SKM-1 (cell line): Measurements from ENCODE around the gene CD300LF.

Experiments used
- DNase-seq: peaks from one replicate; lab custom pipeline; 2025; ENCODE audit not compliant: unreplicated experiment; lab: John Stamatoyannopoulos, UW

The CD300LF gene

DNA sequence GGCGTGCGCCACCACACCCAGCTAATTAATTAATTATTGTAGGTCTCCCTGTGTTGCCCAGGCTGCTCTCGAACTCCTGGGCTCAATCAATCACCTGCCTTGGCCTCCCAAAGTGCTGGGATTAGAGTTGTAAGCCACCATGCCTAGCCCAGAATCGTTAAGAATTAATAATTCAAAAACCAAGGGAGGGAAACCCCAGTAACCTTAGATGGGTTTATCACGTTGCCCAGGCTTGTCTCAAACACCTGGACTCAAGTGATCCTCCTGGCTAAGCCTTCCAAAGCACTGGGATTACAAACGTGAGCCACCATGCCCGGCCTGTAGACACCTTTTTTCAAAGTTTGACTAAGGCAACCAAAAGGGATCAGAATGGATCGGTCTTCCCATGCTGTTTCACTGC lies 21.6 kb downstream of the CD300LF start:
- DNase-seq = no peak

DNA sequence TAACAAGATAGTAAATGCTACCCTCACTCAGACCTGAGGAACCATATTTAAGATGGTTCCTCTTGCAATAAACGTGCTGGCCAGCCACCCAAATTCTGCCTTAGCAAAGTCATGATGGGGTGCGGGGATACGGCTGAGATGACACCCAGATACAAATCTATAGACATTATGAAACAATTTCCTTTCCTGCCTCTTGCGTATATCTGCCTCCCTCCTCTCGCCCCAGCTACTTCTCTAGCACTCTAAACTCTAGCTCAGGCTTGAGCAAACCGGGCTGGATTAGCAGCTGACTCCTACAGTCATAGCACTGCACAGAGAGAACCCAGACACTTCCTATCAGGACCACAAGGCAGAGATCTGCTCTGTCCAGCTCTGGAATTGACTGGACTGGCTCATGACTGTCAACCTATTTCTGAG lies 22.3 kb downstream of the CD300LF start:
- DNase-seq = peak; percentile 98

DNA sequence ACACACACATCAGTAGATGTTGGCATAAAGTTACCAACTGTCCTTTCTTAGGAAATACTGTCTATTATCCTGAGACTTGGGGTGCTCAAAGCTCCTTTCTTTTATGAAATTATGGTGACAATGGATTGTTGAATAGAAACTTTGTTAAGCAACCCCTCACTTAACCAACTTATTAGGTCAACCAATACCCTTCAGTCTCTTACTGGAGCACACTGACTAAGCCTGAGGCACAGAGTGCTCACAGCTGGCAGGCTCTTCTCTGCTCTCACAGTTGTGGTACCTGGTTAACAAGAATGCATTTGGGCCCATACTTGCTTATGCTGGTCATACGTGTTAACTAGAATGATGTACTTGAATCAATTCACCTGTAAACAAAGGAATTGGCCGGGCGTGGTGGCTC lies 24.8 kb downstream of the CD300LF start:
- no peak for DNase-seq

DNA sequence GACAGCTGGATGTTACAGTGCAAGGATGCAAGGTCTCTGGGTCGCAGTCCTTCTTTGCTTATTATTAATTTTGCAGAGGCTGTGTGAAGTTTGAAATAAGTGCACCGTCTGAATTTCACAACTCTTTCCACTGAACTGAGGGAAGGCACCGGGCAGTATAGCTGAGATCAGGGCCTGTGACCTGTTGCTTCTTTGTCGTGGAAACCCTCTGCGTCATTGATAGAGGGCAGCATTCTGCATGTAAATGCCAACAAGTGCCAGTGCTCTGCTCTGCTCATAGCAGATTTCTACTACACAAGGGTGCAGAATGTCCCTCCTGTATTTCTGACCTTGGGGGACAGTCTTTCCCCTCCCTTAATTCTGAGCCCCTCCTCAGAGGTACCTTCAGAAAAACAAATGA lies 26.0 kb downstream of the CD300LF start:
- no peak for DNase-seq

DNA sequence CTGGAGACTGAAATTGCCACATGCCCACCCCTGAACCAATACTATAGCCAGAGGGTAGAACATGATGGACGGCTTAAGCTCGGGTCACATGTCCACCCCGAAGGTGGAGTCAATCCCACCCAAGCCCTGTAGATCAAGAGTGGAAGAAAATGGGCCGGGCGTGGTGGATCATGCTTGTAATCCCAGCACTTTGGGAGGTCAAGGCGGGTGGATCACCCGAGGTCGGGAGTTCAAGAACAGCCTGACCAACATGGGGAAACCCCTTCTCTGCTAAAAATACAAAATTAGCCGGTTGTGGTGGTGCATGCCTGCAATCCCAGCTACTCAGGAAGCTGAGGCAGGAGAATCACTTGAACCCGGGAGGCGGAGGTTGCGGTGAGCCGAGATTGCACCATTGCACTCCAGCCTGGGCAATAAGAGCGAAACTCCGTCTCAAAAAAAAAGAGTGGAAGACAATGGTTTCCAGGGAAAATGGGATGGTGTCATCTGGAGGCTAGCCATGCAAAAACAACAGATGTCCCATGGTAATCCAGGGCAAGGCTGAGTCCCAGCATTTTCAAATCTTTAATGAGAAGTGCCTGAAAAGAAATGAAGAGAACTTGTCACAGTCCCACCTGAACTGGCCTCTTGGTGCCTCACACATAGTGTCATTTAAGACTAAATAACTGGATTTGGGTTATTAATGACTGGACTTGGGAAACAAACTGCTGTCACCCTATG lies 30.1 kb downstream of the CD300LF start:
- DNase-seq = no peak

DNA sequence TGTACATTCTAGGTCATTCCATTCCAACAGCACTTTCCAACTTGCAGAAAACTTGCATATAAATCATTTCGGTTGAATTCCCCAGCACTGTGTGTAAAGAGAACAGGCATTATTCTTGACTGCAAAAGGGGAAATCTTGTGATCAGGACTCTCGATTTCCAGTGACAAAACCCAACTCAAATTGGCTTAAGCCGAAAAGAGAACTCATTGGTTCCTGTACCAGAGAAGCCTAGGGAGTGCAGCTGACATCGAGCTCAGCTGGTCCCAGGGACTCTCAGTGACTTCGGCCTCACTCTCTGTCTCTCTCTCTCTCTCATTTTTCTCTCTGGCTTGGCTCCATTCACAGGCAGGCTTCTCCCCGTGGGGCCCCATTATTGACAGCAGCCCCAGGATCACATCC lies 30.7 kb downstream of the CD300LF start:
- no peak for DNase-seq

DNA sequence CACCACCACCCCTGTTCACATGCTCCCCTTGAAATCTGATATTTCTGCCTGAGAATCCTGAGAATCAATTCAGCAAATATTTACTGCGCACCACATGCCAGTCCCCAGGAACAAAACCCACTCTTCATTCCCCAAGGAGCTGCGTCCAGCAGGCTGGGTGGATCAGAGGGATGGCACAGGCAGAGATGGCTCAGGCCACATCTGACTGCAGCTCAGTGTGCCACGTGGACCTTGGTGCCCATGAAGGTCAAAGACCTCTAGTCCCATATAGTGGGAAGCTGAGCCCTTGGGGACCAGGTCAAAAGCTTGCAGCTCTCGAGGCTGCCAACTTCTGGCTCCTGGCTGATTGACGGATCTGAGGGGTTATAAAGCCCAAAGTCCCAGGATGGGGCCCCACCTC lies 31.8 kb downstream of the CD300LF start:
- DNase-seq = no peak

DNA sequence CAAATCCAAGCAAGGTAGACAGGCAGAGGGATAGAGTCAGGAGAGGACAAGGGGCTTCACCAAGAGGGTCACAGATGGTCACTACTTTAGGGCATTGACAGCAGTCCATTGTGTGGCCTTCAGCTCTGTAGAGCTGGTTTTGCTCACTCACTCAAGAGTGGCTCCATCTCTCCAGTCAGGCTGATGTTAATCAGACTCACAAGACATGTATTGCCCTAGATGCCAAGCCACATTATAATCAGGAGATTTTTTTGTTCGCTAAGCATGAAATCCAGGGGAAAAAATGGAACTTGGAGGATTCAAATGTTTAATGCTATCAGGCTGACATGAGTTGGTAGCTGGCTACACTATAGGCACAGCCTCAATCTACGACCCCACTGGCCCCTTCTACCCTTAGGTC lies 32.5 kb downstream of the CD300LF start:
- no peak for DNase-seq

DNA sequence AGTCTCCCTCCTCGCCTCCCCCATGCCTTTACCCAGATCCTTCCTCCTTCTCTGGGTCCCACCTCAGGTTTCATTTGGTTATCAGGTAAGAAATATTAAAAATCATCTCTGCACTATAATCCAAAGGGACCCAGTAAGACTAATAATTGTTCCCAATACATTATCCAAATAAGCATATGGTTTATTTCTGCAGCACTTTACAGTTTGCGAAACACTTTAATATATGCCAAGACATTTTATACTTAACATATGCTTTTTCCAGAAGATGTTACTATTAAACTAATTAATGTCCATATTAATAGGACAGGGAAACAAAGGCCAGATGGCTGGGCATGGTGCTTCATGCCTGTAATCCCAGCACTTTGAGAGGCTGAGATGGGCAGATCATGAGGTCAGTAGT lies 33.3 kb downstream of the CD300LF start:
- no peak for DNase-seq

DNA sequence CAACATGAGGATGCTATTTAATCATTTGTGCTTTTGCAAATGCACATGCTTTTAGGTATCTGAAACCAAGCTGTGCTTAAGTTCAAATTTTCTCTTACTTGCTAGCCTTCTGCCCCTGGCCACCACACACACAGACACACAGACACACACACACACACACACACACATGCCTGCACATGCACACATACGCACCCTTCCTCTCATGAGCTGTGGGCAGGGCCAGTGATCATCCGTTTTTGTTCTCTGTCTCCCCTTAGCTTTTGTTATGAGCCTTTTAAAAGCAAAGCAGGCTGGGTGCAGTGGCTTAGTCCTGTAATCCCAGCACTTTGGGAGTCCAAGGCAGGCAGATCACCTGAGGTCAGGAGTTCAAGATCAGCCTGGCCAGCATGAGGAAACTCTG lies 34.2 kb downstream of the CD300LF start:
- DNase-seq = no peak

DNA sequence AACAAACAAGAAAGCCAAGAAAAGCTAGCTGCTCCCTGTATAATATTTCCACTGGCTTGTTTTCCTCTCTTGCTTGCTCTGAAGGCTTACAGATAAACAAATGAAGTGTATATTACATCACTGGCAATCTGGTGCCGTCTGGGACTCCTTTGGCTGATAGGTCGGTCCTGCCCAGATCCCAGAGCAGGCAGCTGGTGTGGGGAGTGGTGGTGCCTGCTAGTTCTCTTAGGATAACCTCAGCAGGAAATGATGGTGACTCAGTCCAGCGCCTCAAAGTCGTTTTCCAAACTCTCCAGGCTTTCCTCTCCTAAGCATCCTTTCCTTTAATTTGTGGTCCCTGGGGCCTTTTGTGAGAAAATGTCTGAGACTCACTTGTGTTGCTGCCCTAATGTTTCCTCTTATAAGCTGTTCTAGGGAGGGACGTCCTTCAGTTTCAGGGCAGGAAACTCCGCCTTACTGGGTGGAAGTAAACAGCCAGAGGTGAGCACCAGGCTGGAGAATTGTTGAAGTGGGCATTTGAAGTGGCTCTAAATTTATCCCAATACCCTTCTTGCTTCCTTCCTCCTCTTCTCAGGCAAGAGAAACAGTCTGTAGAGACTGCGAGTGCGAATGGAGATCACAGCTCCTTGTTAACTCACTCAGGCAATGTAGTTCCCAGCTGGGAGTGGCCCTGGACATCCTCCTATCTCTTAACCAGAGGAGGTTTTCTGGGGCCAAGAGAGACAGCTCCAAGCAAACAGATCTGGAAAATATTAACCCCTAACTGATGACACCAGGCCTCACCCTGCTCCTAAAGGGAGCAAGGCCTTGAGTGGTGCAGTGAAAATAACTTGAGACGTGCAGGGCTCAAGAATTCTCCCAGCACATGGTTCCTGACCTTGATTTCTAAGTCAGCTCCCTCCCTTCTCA lies 34.9 kb downstream of the CD300LF start:
- no peak for DNase-seq

DNA sequence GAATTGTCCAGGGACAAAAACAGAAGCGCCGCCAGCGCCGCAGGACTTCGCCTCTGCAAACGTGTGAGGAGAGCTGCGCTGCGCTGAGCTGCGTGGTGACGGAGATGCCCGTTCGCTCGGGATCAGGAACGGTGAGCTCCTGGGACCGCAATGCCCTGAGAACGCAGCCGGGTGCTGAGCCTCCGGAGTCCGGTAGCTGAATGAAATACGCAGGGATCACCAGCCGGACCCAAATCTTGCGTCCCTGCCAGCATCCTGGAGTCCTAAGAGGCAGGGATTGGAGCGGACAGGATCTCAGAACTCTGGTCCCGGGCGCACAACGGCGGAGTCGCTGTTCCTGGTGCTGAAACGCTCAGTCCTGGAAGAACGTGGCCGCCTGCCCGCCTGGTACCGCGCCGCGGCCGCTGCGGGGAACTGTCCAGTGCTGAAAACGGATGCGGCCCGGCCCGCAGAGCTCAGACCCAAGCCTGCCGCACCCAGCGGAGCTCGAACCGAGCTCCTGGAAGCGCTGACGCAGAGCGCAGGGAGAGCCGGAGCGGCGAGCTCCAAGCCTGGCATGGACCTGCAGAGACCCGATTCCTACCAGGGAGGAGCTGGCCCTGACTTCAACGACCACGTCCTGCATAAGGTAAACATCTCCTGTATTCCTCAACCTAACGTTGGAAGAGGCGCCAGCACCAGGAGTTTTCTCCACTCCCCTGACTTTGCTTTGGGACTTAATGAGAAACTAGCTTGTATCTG lies 41.5 kb downstream of the CD300LF start:
- DNase-seq = no peak

DNA sequence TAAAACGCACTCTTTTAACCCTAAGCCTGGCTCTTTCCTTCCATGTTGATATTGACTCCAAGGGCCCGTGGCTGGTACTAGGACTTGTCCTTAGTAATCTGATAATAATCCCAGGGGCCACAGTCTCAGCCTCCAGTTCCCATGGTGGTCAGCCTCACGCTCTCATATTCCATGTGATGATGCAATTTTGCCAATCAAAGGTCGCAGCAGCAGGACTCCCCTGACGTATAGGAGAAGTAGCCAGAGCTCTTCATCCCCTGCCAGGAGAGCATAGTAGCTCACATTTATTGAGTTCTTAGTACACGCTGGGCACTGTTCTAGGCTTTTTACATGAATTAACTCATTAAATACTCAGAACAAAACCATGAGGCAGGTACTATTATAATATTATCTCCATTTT lies 42.4 kb downstream of the CD300LF start:
- no peak for DNase-seq

DNA sequence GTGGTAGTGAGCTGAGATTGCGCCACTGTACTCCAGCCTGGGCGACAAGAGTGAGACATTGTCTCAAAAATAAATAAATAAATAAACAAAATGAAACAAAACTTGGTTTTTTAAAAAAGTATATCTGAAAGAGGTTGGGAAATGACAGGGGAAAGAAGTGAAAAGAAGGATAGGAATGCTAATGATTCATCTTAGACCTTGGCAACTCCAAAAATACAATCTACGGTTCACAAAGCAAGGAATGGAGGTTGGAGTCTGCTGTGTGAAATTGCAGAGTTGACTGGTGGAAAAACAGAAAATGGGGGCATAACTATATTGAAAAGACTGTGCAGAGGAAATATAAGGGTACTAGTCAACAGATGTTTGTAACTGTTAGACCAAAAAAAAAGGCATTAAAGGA lies 49.2 kb downstream of the CD300LF start:
- DNase-seq = no peak

DNA sequence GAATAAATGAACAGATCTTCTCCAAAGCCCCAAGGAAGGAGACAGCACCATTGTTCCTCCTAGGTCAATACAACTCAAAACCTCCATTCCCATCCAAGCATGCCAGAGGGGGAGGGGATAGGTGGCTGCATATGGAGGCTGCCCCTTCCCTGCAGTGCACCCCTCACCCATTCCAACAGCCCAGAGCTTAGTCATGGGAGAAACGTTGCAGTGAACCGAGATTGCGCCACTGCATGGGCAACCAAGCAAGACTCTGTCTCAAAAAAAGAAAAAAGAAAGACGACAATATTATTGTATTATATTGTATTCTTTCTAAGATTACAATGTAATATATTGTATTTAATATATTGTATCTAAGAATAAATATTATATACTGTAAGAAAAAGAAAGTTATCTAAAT lies 52.8 kb downstream of the CD300LF start:
- DNase-seq = no peak

DNA sequence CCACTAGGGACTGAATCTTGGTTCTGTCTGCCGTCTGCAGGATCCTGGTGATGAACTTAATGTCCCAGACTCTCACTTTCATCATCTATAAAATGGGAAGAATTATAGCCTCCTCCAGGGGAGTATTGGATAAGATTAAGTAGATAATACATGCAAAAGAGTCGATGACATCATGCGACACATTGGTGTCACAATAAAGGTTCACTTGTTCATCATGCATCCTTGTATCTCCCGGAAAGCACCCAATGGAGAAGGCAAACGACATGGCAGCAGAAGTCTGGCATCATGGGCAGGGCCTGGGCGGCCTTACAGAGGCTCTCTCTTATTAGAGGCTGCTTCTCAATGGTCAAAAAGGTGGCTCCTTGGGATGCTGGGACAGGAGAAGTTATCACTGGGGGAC lies 54.1 kb downstream of the CD300LF start:
- no peak for DNase-seq

DNA sequence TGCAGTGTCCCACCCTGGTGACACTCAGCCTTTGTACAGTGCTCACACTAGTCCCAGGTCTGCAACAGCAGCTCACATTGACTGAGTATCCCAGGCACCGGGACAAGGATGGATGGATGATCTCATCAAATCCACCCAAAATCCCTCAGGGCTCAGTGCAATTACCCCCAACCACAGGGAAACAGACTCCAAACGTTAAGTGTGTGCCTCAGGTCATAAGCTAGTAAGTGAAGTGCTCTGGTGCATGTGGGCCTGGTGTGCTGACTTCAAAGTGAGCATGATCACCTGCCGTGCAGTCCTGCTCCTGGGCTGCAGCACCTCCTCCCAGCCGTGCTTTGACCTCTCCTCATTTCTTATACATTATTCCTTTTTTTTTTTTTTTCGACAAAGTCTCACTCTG lies 58.0 kb downstream of the CD300LF start:
- no peak for DNase-seq

DNA sequence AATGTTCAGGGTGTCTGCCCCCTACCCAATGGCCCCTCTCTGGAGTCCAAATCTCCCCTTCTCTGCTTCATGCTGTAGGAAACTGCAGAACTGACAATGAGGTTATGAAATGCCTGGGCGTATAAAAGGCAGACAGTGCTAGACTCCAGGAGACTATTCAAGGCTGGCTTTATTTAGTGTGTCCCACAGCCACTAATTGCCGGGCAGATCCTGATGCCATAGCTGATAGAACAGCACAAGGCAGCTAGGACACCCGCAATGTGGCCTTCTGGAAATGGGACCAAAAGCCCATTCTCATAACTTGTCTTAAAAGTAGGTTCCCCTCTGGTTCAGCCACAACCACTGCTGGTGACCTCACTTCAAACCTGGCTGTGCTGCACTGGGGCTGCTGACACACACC lies 60.7 kb downstream of the CD300LF start:
- DNase-seq = no peak

DNA sequence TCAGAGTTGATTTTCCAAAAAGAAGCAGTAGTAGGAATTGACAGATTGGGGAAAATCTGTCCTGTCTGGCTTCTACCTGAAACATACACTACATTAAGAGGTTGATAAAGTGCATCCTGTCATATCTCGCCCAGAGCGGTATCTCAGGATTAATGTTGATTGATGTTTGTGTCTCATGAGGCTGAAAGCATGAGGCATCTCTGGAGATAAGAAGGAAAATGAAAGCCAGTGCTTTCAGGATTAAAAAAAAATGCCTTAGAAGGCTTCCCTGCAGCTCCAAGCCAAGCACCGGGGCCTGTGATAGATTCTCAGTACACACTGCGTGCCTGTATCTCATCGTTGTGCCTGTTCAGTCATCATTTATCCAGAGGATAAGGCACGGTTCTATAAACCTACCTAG lies 62.8 kb downstream of the CD300LF start:
- no peak for DNase-seq

DNA sequence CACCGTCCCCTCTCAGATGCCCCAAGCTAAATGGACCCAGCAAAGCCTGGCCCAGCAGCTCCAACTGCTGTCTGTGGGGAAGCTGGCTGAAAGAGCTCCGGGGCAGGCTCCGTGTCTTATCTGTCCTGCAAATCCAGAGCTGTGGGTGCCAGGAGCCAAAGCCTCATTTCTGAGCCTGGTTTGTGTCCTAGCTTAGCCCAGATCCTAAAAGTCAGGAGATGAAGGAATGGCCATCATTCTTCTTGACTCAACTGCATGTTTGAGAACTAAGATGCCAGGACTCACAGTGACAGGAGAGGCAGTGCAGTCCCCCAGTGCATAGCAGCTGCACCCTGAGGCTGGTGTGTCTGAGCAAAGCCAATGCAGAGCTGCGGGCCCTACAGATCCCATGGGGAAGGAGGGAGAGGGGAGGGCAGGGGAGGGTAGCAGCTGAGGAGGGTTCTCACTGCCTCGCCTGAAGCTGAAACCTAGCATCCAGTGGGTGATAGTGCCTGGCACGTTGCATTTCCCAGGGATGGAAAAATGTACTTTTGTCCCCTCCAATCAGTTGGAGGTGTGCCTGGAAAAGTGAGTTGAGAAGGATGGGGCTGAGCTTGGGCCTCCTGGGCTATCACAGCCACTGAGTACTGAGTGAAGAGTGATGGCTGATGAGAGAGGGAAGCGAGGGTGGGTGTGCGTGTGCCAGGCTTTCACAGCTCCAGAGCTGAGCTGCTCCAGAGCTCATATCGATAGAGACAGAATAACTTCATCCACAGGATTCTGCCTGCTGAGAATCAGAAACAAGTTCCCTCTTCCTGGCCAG lies 64.7 kb downstream of the CD300LF start:
- DNase-seq = no peak

DNA sequence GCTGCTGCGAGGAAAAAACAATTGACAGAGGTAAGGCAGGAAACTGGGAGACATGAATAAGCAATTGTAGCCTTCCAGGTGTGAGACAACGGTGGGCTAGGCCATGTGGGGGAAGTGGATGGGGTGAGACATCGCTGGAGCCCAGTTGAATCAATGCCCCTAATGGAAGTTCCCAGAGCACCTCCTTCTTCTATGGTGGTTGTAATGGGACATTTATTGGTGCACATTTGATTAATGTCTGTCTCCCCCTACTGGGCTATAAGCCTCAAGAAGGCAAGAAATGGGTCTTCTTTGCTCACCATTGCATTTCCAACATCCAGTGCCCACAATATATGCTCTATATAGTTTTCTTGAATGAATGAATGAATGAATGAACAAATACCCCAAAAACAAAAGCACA lies 66.5 kb downstream of the CD300LF start:
- DNase-seq = no peak
